HPDE6-E6E7 (cell line): Measurements from ENCODE around the gene PTPN3.
"Not testable (repeated sequence)": the region's sequence is repeated elsewhere in the genome, so short reads cannot be mapped to it uniquely, and the experiment has no call there.

ENCODE experiments used
- DNase-seq: peaks from one replicate; pipeline ENCODE4 v3.0.0; 2011; ENCODE audit warnings: missing footprints; ENCODE audit errors: extremely low spot score

Gene PTPN3

GRCh38 chr9:109498195-109499092 is at the start of gene PTPN3:
TSS of gene PTPN3 (minus strand) at chr9:109498307. CDS start at chr9:109463434, 34,873 bp downstream.
- DNase-seq: peak; percentile 60

- DNase-seq: not testable (repeated sequence)
These were observed 46.8 kb upstream of the PTPN3 start for GRCh38 chr9:109544954-109545353.

- no peak for DNase-seq
These were observed 44.8 kb upstream of the PTPN3 start for GRCh38 chr9:109542922-109543321.

DNA sequence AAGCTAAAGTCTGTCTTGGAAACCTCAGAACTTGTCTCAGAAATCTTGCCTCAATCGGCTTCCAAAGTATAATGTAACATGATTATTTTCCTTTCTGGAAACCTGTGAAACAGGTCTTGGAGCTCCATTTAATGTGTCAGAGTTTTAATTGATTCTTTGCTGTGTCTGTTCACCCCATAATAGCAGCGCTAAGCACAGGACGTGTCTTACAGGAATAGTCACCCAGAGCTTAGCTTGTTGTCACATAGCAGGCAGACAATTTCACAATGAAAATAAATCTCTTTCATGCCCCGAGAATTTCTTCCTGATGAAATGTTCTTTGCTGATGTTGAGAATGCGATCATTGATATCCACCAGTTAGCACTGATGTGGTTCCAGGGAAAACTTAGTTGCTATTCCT is 40.2 kb upstream of the PTPN3 start:
- no peak for DNase-seq

DNA sequence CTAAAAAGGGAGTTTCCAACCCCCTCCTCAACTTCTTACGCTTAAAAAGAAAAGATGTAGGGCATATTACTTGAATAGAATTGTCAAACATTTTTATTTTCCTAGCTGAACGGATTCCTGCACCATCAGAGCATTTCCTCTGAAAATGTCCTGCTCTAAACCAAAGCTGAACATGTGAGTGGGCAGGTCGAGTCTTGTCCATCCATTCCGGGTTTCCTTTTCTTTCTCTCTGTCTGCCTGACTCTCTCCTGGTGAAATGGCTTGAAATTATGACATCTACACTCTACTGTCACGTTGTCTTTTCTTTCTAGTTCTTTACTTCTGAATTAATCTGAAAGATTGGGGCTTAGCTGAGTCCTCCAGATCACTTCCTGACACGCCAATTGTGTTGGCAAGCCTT is 39.2 kb upstream of the PTPN3 start:
- peak; percentile 64 for DNase-seq

GRCh38 chr9:109536859-109537258 is 38.8 kb upstream of the PTPN3 start:
- DNase-seq: no peak

GRCh38 chr9:109535365-109535764 is 37.3 kb upstream of the PTPN3 start:
- no peak for DNase-seq

- no peak for DNase-seq
These were observed 36.0 kb upstream of the PTPN3 start for GRCh38 chr9:109534151-109534550.

DNA sequence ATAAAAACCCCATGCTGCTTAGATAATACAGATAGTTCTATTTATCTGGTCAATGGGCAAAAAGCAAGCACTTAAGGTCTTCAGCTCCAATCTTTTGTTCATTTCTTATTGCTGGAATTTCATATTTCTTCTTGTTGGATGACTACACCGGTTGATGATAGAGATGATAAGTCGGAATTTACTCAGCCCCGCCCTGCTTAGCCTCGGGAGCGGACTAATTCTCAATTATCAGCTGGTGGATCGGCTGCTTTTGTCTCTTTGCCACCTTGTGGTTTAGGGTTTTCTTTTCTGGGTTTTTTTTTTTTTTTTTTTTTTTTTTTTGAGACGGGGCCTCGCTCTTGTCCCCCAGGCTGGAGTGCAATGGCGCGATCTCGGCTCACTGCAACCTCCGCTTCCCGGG is 34.5 kb upstream of the PTPN3 start:
- not testable (repeated sequence) for DNase-seq

- DNase-seq: no peak
These were observed 24.0 kb upstream of the PTPN3 start for GRCh38 chr9:109522106-109522505.

DNA sequence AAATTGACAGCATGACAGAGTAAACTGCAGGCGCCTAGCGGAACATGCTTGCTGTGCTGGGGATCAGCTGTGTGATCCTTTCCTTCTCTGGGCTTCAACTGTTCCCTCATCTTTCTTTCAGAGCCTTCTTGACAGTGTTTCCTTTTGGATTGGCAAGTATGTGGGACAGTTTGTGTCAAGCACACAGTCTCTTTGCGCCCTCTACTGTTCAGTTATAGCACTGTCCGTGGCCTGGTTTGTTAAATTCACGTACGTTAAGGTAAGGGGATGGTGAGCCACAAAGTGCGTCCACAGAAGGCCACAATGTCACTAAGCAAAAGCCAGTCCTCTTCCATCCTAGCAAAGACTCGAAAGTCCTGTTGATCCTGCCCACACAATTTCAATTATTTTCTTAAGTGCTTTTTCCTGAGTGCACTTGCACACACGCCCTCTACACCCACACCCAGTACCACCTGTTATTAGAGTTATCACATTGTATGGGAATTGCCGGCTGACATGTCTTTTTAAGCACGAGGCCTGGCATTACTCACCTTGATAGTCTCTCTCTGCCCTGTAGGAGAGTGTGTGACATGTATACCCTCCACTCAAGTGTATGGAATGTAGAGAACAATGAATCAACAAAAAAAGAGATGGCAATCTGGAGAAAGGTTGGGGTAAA is 22.5 kb upstream of the PTPN3 start:
- DNase-seq: peak; percentile 68

- DNase-seq: no peak
These were observed 21.3 kb upstream of the PTPN3 start for GRCh38 chr9:109519366-109519765.

- no peak for DNase-seq
These were observed 20.7 kb upstream of the PTPN3 start for GRCh38 chr9:109518621-109519335.

- no peak for DNase-seq
These were observed 19.8 kb upstream of the PTPN3 start for GRCh38 chr9:109517901-109518377.

- DNase-seq: no peak
These were observed 15.8 kb upstream of the PTPN3 start for GRCh38 chr9:109513871-109514270.

- no peak for DNase-seq
These were observed 14.2 kb upstream of the PTPN3 start for GRCh38 chr9:109512170-109512756.

DNA sequence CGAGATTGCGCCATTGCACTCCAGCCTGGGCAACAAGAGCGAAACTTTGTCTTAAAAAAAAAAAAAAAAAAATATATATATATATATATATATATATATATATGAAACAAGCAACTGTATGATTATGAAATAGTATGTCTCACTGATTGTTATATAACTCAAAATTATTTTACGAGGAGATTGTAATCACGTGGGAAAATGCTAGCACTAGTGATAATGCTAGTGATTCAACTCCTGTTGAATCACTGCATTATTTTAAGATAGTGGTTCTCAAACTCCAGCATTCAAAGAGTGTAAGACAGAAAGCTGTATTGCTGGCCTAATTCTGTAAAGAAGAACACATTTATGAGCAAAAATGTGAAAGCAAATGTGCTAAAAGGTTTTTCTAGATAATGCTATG is 12.4 kb upstream of the PTPN3 start:
- DNase-seq: no peak

GRCh38 chr9:109510042-109510441 is 11.9 kb upstream of the PTPN3 start:
- DNase-seq: not testable (repeated sequence)

- DNase-seq: no peak
These were observed 11.5 kb upstream of the PTPN3 start for GRCh38 chr9:109509611-109510010.

GRCh38 chr9:109507421-109507838 is 9.3 kb upstream of the PTPN3 start:
- DNase-seq: no peak

DNA sequence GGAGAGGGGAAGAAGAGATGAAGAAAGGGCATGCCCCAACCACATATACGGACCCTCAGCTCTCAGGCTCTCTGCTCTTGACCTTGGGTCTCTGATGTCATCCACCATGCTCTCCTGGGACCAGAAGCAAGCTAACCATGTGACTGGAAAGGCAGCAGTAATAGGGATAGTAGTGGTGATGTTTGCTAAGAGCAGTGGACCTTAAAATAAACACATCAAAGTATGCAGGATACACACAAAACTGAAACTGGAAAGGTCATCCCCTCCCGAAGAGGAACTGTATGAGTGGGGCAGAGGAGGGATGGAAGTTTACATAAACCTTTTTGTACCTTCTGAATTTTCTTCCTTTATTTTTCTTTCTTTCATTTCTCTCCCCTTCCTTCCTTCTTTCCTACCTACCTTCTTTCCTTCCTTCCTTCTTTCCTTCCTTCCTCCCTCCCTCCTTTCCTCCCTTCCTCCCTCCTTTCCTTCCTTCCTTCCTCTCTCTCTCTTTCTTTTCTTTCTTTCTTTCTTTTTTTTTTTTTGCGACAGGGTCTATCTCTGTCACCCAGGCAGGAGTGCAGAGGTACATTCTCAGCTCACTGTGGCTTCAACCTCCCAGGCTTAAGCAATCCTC is 8.1 kb upstream of the PTPN3 start:
- DNase-seq: no peak
